ENCODE measurements around the gene ESYT1.

ESYT1 gene

DNA sequence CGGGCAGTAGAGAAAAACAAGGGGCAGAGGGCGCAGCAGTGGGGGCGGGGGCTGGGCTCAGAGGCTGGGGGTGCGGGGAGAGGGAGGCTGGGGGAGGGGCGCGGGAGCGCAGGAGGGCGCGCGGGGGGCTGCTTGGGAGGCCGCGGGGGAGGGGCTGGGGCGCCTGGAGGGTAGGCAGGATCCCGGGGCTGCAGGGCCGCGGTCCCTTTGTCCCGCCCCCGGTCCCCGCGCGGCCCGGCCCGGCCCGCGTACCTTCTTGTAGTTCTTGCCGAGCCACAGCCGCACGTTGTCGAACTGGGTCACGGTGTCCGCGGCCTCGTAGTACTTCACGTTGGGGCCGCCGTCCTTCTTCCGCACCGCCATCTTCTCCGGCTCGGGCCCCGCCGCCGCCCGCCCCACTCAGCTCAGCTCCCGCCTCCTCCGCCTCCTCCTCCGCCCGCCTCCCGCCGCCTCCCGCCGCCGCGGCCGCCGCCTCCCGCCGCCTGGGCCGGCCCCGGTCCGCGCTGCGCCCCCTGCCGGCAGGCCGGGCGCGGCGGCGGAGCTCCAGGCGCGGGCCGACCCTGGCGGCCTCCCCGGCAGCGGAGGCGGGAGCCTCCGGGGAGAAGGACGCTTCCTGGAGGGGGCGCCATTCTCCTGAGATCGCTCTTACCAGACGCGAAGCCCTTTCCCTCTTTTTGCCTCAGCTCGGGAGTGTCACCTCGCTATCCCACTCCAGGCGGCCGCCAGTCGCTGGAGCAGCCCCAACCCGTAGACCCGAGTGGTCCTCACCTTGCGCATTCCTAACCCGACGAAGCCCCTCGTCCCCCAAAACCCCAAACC lies 61.2 kb downstream of the ESYT1 start, which contains the start of gene SMARCC2:
TSS of gene SMARCC2 (minus strand) at position 385 of the 819 bp plus-strand sequence. CDS start at position 363, 22 bp downstream.
- peak; percentile 65 to 81 (median 70) for DNase-seq

DNA sequence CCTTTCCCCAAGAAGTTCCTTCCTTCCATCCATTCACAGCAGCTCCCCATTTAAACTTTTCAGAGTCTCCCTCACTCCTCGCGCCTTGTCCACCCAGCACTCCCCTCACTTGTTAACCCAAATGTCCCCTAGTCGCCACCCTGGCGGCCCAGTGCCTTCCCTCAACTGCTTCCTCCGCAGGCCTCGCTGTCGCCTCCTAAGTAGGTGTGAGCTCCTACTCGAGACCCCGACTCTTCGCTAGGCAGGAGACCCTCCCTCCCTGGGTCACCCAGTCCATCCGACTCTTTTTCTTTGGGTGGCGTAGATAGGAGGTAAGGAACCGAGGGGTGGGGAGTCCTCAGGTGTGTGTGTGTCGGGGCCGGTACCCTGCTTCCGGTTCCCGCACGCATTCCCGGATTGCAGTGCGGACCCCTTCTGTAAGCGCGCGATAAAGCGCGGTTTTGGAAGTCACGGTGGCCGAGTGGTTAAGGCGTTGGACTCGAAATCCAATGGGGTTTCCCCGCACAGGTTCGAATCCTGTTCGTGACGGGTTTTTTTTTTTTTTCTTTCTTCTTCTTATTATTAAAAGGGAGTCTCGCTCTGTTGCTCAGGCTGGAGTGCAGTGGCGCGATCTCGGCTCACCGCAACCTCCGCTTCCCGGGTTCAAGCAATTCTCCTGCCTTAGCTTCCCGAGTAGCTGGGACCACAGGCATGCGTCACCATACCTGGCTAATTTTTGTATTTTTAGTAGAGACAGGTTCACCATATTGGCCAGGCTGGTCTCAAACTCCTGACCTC lies 62.0 kb downstream of the ESYT1 start:
- DNase-seq = peak; percentile 55 to 88 (median 75)

DNA sequence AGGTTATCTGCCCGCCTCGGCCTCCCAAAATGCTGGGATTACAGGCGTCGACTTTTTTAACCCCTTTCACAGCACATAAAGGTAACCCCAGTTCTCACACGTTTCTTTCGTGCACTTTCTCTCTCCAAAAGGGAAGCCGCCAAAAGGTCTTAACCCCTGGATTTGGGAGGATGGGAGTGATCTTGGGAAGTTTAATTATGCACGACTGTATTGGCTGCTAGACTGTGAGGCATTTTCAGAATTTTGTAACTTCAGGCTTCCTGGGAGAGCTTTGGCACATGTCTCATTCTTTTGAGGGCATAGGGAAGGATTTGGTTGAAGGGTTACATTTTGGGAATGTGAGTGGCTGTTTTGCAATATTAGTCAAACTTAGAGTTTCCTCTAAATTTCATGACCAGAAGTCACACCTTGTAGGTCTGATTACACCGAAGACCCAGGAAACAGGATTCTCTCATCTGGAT lies 62.7 kb downstream of the ESYT1 start:
- no peak for DNase-seq

DNA sequence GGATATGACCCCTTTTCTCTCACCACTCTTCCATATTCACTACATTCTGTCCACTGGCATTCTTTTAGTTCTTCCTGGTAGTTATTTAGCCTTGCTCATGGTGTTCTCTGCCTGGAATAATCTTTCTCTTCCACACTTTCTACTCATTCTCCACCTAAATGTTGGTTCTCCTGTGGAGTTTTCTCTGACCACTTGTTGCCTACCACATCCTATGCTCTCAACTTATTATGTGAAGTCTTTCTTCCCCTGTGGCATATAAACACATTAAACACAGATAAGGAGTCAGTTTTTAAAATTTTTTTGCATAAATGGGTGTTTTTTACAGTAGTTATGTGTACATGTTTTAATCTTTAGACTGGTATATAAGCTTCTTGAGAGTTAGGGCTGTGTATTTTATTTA lies 64.5 kb downstream of the ESYT1 start:
- DNase-seq = no peak

DNA sequence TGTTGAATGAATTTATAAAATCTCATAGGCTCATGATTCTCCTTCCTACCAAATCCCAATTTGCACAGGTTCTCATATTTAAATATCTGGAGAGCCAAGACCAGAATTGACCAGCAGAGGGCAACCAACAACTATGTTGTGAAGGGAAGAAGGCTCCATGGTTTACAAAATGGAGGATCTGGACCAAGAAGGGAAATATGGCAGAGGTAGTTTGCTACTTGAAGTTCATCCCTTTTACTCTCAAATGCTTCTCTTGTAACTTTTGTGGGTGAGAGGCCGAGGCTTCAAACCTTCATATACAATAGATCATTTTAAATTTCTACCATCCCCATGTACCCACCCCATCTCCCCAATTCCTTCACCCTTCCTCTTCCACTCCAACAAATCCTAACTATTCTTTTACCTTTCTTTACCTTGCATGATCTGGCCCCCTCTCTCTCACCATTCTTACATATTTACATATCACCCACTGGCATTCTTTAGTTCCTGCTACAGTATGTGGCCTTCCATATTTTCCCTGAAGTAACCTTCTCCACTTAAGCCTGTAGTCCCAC lies 65.0 kb downstream of the ESYT1 start:
- peak; percentile 7 to 48 (median 24) for DNase-seq
